HFF-Myc (cell line): Measurements from ENCODE around the gene AP3B2.

Experiments used
- DNase-seq: peaks from one replicate; pipeline ENCODE4 v3.0.0-alpha.2; 2011; ENCODE audit warnings: low read depth; ENCODE audit errors: extremely low read depth
- H3K4me3 ChIP-seq: replicated peaks from 2 replicates; pipeline ENCODE4 v1.5.1; 2011; ENCODE audit warnings: low read depth, mild to moderate bottlenecking, control low read depth, low read length
- TF ChIP-seq, protein P1 (sequence below): IDR thresholded peaks from 2 replicates; pipeline ENCODE4 v1.5.1; 2012; ENCODE audit warnings: mild to moderate bottlenecking, low read depth, low read length, control low read depth; ENCODE audit errors: missing control alignments

AP3B2 gene, protein sequence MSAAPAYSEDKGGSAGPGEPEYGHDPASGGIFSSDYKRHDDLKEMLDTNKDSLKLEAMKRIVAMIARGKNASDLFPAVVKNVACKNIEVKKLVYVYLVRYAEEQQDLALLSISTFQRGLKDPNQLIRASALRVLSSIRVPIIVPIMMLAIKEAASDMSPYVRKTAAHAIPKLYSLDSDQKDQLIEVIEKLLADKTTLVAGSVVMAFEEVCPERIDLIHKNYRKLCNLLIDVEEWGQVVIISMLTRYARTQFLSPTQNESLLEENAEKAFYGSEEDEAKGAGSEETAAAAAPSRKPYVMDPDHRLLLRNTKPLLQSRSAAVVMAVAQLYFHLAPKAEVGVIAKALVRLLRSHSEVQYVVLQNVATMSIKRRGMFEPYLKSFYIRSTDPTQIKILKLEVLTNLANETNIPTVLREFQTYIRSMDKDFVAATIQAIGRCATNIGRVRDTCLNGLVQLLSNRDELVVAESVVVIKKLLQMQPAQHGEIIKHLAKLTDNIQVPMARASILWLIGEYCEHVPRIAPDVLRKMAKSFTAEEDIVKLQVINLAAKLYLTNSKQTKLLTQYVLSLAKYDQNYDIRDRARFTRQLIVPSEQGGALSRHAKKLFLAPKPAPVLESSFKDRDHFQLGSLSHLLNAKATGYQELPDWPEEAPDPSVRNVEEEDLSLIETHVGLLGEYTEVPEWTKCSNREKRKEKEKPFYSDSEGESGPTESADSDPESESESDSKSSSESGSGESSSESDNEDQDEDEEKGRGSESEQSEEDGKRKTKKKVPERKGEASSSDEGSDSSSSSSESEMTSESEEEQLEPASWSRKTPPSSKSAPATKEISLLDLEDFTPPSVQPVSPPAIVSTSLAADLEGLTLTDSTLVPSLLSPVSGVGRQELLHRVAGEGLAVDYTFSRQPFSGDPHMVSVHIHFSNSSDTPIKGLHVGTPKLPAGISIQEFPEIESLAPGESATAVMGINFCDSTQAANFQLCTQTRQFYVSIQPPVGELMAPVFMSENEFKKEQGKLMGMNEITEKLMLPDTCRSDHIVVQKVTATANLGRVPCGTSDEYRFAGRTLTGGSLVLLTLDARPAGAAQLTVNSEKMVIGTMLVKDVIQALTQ

DNA sequence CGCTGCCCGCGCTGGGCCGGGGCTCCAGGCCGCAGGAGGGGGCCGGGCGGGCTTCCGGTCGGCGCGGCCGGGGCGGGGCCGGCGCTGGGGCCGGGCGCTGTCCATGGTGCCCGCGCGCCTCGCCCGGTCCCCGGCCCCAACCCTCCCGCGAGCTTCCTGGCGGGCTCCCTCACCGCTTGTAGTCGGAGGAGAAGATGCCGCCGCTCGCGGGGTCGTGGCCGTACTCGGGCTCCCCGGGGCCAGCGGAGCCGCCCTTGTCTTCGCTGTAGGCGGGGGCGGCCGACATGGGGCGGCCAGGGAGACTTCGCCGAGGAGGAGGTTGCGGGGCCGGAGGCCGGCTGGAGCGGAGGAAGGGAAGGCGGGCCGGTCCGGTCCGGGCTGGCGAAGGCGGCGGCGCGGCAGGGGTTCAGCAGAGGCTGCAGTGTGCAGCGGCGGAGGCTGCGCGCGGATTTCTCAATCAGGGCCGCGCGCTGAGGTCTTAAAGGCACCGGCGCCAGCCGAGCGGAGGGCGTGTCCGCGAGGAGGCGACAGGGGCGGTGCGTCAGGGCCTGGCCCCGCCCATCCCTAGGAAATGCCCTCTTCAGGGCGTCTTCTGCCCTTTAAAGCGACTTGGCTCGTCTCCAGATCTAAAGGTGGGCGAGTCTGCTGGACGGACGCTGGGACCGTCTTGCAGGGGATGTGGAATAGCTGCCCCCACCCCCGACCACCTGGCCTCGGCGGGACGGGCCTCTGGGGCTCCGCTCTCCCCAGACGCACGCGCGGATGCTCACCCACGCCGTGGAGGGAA is at the start of gene AP3B2:
Gene AP3B2 (minus strand): TSS at position 455 of the 787 bp plus-strand sequence. CDS start 169 bp downstream, at position 286.
- DNase-seq, result no peak
- TF ChIP-seq, protein P1, sequence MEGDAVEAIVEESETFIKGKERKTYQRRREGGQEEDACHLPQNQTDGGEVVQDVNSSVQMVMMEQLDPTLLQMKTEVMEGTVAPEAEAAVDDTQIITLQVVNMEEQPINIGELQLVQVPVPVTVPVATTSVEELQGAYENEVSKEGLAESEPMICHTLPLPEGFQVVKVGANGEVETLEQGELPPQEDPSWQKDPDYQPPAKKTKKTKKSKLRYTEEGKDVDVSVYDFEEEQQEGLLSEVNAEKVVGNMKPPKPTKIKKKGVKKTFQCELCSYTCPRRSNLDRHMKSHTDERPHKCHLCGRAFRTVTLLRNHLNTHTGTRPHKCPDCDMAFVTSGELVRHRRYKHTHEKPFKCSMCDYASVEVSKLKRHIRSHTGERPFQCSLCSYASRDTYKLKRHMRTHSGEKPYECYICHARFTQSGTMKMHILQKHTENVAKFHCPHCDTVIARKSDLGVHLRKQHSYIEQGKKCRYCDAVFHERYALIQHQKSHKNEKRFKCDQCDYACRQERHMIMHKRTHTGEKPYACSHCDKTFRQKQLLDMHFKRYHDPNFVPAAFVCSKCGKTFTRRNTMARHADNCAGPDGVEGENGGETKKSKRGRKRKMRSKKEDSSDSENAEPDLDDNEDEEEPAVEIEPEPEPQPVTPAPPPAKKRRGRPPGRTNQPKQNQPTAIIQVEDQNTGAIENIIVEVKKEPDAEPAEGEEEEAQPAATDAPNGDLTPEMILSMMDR, result no peak
- peak within 1 kb of the TSS; percentile 49 for H3K4me3 ChIP-seq

DNA sequence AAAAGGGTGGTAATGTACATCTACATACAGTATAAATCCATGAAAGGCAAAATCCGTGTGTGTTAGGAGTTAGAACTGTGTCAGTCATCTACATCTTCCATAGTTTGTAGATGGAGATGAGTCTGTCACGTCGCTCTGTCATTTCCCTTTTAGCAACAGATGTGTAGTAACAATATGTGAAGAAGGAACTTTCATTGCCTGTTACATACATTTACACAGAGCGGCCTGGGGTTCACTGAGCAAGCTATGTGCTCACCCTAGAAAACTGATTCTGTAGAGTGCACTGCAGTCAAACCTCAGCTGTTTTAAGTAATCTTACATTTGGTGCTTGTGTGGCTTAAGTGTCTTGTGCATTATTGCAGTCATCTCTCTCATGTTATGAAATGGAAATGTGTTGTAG is 41.6 kb upstream of the AP3B2 start:
- H3K4me3 ChIP-seq, result peak overlapping the region; percentile 100

DNA sequence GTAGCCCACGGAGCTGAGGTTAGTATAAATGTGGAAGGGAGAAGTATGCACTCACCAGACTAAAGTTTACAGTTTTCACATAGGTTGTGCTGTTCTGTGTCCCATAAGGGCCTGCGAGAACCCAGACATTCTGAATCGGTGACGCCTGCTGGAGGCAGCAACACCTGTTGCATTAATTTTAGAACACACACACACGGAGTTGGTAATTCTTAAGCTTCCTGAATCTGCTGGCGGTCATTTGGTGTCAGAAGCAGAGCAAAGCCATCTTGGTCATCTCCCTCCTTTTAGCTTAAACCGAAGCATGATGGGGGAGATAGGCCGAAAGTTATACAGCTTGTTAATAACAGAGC is 41.1 kb upstream of the AP3B2 start:
- TF ChIP-seq, protein P1, result no peak

More for the DNA sequence above, 41.6 kb upstream of the AP3B2 start:
- TF ChIP-seq, protein P1, result no peak
- DNase-seq, result no peak

DNA sequence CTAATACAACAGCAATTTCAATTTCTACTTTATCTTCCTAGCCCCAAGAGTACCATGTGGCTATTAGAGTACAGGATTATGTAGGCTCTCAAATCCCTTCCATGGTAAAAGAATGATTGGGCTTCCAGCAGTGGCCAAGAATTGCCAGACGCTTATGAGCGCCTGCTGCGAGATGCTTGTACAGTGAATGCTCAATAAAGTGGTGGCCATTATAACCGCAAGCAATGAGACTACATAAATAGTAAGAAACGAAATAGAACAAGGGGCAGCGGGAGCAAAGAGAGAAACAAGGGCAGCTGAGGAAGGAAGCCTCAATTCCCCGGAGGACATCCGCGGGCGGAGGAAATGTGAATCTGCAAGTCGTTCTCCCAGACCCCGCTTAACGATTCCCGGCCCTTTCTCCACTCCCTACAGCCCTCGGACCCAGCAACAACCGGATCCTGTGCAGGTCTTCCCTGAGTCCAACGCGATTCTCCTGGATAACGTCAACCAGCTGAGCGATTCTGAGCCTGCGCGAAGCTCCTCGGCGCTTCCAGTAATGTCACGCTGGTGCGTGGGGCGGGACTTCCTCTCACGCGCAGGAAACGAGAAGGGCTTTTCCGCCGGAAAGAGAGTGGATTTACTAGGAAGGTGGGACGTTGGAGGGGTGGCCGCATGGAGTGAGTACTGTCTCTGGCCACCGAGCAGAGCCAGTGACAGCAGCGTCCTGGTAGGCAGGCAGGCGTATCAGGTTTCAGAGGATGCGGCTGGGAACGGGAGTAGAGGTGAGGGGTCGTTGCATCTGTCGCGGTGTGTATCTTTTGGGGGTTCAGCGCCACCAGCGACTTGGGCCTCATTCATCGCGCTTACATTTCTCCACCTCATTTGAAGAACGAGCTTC is 40.5 kb upstream of the AP3B2 start:
- TF ChIP-seq, protein P1, result no peak
- H3K4me3 ChIP-seq, result peak overlapping the region; percentile 100
- DNase-seq, result peak; percentile 85

More for the DNA sequence above, 41.1 kb upstream of the AP3B2 start:
- H3K4me3 ChIP-seq, result peak overlapping the region; percentile 100
- DNase-seq, result no peak

DNA sequence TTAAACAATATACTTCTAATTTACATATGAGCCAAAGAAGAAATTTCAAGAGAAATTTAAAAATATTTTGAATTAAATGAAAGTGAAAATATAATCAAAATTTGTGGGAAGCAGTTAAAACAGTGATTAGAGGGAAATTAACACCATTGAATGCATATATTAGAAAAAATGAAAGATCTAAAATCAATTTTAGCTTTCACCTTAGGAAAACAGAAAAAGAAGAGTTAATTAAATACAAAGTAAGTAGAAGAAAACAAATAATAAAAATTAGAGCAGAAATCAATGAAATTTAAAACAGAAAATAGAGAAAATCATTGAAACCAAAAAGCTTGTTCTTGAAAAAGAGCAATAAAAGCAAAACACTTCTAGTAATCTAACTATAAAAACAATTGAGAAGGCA is 38.6 kb upstream of the AP3B2 start:
- TF ChIP-seq, protein P1, result no peak
- no peak overlapping the region for H3K4me3 ChIP-seq
- no peak for DNase-seq
